B cell (primary cell): ENCODE data around the gene KIF27.
"Not testable (repeated sequence)": the region's sequence is repeated elsewhere in the genome, so short reads cannot be mapped to it uniquely, and the experiment has no call there.

Source experiments
- EZH2 ChIP-seq: IDR thresholded peaks from 2 replicates; pipeline ENCODE4 v1.6.1; 2012; ENCODE audit warnings: borderline replicate concordance, low read depth, mild to moderate bottlenecking, moderate library complexity, low read length; ENCODE audit not compliant: insufficient read depth, poor library complexity, severe bottlenecking
- TF ChIP-seq, protein P1 (sequence below): fragments of 200-600 bp; IDR thresholded peaks from one replicate; pipeline ENCODE4 v1.8.0; 2022; ENCODE audit warnings: antibody characterized with exemption, mild to moderate bottlenecking

DNA sequence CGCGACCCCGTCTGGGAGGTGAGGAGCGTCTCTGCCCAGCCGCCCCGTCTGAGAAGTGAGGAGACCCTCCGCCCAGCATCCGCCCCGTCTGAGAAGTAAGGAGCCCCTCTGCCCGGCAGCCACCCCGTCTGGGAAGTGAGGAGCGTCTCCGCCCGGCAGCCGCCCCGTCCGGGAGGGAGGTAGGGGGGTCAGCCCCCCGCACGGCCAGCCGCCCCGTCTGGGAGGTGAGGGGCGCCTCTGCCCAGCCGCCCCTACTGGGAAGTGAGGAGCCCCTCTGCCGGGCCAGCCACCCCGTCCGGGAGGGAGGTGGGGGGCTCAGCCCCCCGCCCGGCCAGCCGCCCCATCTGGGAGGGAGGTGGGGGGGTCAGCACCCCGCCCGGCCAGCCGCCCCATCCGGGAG lies 117.3 kb downstream of the KIF27 start:
- TF ChIP-seq, protein P1, sequence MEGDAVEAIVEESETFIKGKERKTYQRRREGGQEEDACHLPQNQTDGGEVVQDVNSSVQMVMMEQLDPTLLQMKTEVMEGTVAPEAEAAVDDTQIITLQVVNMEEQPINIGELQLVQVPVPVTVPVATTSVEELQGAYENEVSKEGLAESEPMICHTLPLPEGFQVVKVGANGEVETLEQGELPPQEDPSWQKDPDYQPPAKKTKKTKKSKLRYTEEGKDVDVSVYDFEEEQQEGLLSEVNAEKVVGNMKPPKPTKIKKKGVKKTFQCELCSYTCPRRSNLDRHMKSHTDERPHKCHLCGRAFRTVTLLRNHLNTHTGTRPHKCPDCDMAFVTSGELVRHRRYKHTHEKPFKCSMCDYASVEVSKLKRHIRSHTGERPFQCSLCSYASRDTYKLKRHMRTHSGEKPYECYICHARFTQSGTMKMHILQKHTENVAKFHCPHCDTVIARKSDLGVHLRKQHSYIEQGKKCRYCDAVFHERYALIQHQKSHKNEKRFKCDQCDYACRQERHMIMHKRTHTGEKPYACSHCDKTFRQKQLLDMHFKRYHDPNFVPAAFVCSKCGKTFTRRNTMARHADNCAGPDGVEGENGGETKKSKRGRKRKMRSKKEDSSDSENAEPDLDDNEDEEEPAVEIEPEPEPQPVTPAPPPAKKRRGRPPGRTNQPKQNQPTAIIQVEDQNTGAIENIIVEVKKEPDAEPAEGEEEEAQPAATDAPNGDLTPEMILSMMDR = not testable (repeated sequence)
- not testable (repeated sequence) for TF ChIP-seq EZH2
